NCI-H510A (cell line): ENCODE measurements around the gene PTPRCAP.
A peak's percentile ranks its signal among the peaks of the same experiment; 100 is the strongest.
"Not testable (repeated sequence)": the region's sequence is repeated elsewhere in the genome, so short reads cannot be mapped to it uniquely, and the experiment has no call there.

Experiments
- DNase-seq: peaks from one replicate; lab custom pipeline; 2025; lab: John Stamatoyannopoulos, UW

Gene PTPRCAP

DNA sequence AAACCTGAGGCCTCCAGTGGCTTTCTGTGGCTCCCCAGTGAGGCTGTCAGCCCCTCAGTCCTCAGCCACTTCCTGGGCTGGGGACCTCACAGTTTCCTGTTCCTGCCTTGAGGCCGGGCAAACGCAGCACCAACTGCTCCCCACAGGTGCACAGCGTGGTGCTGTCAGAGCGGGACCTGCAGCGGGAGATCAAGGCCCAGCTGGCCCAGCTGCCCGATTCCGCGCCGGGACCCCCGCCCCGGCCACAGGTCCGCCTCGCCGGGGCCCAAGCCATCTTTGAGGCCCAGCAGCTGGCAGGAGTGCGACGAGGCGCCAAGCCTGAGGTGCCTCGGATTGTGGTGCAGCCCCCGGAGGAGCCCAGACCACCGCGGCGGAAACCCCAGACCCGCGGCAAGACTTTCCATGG lies 28.2 kb downstream of the PTPRCAP start:
- DNase-seq: no peak

DNA sequence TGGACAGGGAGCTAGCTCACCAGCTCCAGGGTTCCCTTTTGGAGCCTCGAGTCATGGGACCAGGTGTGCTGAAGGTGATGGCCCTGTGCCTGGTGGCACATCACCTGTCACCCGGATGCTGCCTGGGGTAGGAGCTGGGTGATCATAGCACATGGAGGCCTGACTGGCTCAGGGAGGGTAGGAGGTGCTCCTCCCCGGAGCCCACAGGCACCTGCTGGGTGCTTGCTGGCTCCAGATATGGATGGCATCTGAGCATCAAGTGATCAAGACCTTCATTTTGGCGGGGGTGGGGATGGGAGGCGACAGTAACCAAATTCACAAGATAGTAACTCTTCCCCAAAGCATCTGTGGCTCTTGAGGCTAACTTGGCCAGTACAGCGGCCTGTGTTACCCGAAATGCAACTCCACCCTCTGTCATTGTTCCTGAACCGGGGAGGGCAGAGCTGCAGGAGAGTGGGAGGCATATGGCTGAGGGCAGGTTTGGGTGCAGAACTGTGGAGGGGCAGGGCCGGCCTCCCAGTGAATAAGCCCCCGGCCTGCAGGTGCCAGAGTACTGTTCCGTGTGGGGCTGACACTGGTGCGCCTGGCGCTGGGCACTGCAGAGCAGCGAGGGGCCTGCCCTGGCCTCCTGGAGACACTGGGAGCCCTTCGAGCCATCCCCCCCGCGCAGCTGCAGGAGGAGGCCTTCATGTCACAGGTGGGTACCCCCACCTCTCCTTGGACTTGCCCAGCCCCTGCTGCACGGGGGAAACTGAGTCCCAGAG lies 28.9 kb downstream of the PTPRCAP start:
- no peak for DNase-seq

- no peak for DNase-seq
These were observed 29.8 kb downstream of the PTPRCAP start for GRCh38 chr11:67407688-67408163.

DNA sequence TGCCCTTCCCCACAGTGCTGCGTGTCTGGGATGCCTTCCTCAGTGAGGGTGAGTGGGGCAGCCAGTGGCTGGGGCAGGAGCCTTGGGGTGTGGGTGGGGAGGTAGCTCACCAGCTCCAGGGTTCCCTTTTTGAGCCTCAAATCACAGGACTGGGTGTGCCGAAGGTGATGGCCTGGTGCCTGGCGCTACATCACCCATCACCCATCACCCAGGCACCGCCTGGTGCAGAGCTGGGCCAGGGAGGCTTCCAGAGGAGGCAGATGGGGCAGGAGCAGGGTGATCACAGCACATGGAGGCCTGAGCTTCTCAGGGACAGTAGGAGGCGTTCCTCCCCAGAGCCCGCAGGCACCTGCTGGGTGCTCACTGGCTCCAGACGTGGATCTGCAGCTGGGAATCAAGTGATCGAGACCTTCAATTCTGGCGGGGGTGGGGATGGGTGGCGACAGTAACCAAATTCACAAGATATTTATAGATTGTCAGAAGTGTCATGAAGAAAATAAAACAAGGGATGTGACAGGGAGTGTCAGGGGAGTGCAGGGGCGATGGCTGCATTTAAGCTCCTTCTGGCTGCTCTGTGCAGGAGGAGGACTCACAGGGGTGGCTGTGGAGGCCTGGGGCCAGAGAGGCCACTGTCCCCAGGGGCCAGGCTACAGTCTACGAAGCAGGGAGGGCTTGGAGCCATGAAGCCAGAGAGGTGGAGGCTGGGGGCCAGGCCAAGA lies 30.4 kb downstream of the PTPRCAP start:
- DNase-seq: no peak

DNA sequence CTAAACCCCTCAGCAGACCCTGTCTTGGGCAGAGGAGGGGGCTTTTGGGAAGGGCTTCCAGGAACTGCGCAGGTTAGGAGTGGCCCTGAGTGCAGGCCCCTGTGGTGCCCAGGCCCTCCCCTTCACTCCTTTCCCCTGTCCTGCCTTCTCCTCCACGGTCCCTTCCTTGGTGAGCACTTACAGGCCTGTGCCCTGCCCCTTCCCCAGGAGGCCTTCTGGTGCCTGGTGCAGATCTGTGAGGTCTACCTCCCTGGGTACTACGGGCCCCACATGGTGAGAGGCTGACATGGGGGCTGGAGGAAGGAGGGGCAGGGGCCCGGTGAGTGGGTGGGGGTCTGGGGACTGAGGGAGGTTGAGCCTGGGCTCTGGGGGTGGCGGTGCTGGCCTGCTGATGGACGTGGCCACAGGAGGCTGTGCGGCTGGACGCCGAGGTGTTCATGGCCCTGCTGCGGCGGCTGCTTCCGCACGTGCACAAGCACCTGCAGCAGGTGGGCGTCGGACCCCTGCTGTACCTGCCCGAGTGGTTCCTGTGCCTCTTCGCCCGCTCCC lies 31.0 kb downstream of the PTPRCAP start:
- DNase-seq: no peak

- DNase-seq: no peak
These were observed 31.7 kb downstream of the PTPRCAP start for GRCh38 chr11:67405688-67406339.

GRCh38 chr11:67405196-67405567 lies 32.3 kb downstream of the PTPRCAP start:
- no peak for DNase-seq

- DNase-seq: no peak
These were observed 32.8 kb downstream of the PTPRCAP start for GRCh38 chr11:67404515-67405195.

GRCh38 chr11:67403085-67403484 lies 34.4 kb downstream of the PTPRCAP start:
- DNase-seq: not testable (repeated sequence)

- DNase-seq: not testable (repeated sequence)
These were observed 35.2 kb downstream of the PTPRCAP start for GRCh38 chr11:67402192-67402839.

DNA sequence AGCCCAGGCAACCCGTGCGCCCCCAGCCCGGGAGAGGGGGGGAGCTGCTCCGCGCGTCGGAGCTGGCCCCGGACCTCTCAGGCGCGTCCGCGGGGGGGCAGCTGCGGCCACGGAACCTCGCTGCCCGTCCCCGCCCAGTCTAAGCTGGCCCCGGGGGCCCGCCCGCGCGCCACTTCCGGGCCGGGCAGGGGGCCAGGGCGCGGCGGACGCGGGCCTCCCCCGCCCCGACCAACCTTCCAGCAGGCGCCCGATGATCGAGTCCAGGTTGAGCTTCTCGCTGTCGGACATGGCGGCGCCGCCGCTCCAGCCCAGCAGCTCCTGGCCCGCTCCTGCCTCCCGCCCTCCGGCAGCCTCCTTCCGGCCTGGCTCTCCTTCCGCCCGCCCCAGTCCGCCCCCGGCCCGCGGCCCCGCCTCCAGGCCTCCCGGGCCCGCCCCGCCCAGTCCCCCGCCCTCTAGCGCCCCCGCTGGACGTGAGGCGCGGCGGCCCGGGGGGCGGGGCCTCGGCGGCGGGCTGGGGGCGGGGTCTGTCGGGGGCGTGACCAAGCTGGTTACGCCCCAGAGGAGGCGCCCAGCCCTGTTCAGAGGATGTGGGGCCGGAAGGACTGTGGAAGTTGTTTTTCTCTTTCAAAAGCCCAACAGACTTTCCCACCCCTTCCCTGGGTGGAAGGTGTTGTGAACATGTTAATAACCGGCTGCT lies 35.8 kb downstream of the PTPRCAP start, which contains the start of gene PPP1CA:
Gene PPP1CA (minus strand): TSS at position 364 of the 697 bp plus-strand sequence. CDS start 76 bp downstream, at position 288.
- DNase-seq: peak; percentile 86

DNA sequence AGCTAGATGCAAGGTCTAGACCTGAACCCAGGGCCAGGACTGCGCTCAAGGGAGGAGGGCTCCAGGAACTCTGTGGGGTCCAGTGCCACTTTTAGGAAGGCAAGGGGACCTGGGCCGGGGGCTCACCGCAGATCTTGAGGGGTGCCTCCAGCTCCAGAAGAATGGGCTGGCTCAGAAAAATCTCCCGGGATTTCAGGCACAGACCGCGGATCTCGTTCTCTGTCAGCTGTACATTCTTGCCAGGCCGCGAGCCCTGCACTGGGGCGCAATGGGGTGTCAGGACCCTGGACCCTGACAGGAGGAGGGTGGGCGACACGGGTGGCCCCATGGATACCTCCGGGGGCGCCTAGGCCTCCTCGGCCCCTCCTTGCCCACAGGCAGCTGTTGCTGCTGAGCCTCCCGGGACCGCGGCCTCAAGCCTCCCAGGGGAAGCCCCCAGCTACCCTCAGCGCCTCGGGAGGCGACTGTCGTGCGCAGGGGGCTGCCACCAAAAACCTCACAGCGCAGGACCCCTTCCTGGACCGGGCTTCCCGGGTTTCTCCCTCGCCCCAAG lies 36.5 kb downstream of the PTPRCAP start:
- no peak for DNase-seq

- no peak for DNase-seq
These were observed 37.1 kb downstream of the PTPRCAP start for GRCh38 chr11:67400251-67400941.

GRCh38 chr11:67398661-67399563 lies 38.6 kb downstream of the PTPRCAP start:
- no peak for DNase-seq

- DNase-seq: no peak
These were observed 39.4 kb downstream of the PTPRCAP start for GRCh38 chr11:67397986-67398660.

DNA sequence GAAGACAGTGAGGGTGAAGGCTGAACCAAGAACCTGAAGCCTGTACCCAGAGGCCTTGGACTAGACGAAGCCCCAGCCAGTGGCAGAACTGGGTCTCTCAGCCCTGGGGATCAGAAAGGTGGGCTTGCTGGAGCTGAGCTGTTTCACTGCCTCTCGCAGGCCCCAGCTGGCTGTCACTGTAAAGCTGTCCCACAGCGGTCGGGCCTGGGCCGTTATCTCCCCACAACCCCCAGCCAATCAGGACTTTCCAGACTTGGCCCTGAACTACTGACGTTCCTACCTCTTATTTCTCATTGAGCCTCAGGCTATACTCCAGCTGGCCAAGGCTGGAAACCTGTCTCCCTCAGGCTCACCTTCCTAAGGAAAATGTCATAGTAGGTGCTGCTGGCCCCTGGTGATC lies 39.9 kb downstream of the PTPRCAP start:
- DNase-seq: no peak

- no peak for DNase-seq
These were observed 40.7 kb downstream of the PTPRCAP start for GRCh38 chr11:67396587-67397389.
